Kidney (tissue), 14 donors: ENCODE data around the gene ANKRD53. TPM values are rescaled to one million over a fixed set of nuclear protein-coding genes. Genes with fewer than 3 reads are reported as not detected.

Source experiments
- DNase-seq, 5 donors: peaks; one replicate each; pipeline ENCODE4 v3.0.0-alpha.2; 2013 to 2020
- FAIRE-seq: peaks from 2 replicates; lab custom pipeline; 2012; peaks lifted over from hg19 to GRCh38; lab: Jason Lieb, UNC
- H3K27ac ChIP-seq, 2 donors: one replicate each; pipeline ENCODE4 v1.7.0; 2013; ENCODE audit warnings: low read depth in 2 of 2, low read length in 2 of 2, inconsistent platforms in 1 of 2
- H3K27me3 ChIP-seq: one replicate; pipeline ENCODE4 v1.7.1; 2013; ENCODE audit warnings: low read length, inconsistent platforms; ENCODE audit not compliant: control insufficient read depth, insufficient read depth
- H3K36me3 ChIP-seq, 3 donors: one replicate each; pipeline versions ENCODE4 v1.7.0 to v1.7.1; 2013; ENCODE audit warnings: low read length in 3 of 3, control low read depth in 1 of 3, inconsistent platforms in 1 of 3; ENCODE audit not compliant: insufficient read depth in 3 of 3, control insufficient read depth in 2 of 3
- H3K4me1 ChIP-seq, 3 donors: one replicate each; pipeline versions ENCODE4 v1.7.0 to v1.7.1; 2013; ENCODE audit warnings: low read length in 3 of 3, inconsistent platforms in 1 of 3, low read depth in 1 of 3; ENCODE audit not compliant: control insufficient read depth in 2 of 3, insufficient read depth in 2 of 3
- H3K4me3 ChIP-seq, 3 donors: one replicate each; pipeline versions ENCODE4 v1.7.0 to v1.8.1; 2013; ENCODE audit warnings: low read length in 3 of 3, control low read depth in 1 of 3, inconsistent platforms in 1 of 3
- H3K9ac ChIP-seq, 3 donors: one replicate each; pipeline versions ENCODE4 v1.7.0 to v1.7.1; 2013; ENCODE audit warnings: low read length in 3 of 3, control low read depth in 1 of 3, inconsistent platforms in 1 of 3
- H3K9me3 ChIP-seq, 3 donors: one replicate each; pipeline versions ENCODE4 v1.7.0 to v1.7.1; 2013; ENCODE audit warnings: low read length in 3 of 3, control low read depth in 1 of 3, inconsistent platforms in 1 of 3; ENCODE audit not compliant: control insufficient read depth in 2 of 3, insufficient read depth in 1 of 3
- CTCF ChIP-seq: IDR thresholded peaks from 3 replicates; pipeline ENCODE4 v1.5.1; 2012; ENCODE audit warnings: mild to moderate bottlenecking, moderate library complexity, borderline replicate concordance; ENCODE audit not compliant: insufficient read depth; ENCODE audit errors: extremely low read depth
- intact Hi-C: fragments of 100-400 bp; cut with DNase I; formaldehyde crosslinking; loops from one replicate; pipeline ENCODE4 v1.11.1; 2022
- polyA plus RNA-seq: library from polyadenylated mRNA; stranded (reverse); fragments of 350-450 nt; fragmentation: Illumina TruSeq; extraction: RNeasy Lipid Tissue Mini Kit (QIAGEN cat#74804); gene quantifications from one replicate; pipeline ENCODE4 v1.2.3, GENCODE V29; 2014; ENCODE audit warnings: low read depth, low replicate concordance; ENCODE audit not compliant: insufficient read depth
- total RNA-seq: library from RNA; stranded (reverse); fragmentation: NEBNext Ultra II Directional; extraction: Animal tissue kit (Norgen Biotek cat#: 25700); gene quantifications from one replicate; pipeline ENCODE4 v1.2.1, GENCODE V29; 2021
- donor health status: control.
- donor health status: control.
- donor health status: control.
- donor health status: control.
- donor health status: control.
- donor health status: DM: yes; HTN: yes; CAD: no.
- donor health status: Normal renal cell carcinoma (clear cell type).

The ANKRD53 gene
- total and polyA plus RNA-seq, 2 donors from 2014 or later: 1.3 to 2.1 TPM

GRCh38 chr2:70932631-70933230 lies 45.7 kb upstream of the ANKRD53 start:
- Histone ChIP-seq H3K4me3 (no peak overlapping the region), H3K9me3 (no peaks in the 10 kb centered on the region), H3K36me3 (no peaks in the 10 kb centered on the region), H3K4me1 (peaks cover 0 to 4% (median 0%) of the 10 kb centered on the region in 3 donors), H3K27ac (no peak overlapping the region), H3K27me3 (peaks cover 2% of the 10 kb centered on the region), H3K9ac (no peak overlapping the region)
- intact Hi-C loops: no loop called here
- FAIRE-seq: no peak
- no peak for DNase-seq
- no peak for TF ChIP-seq CTCF

- no peak for TF ChIP-seq CTCF
- Histone ChIP-seq H3K27ac (peak overlapping the region; percentile 63 to 76), H3K27me3 (peaks cover 2% of the 10 kb centered on the region), H3K36me3 (no peaks in the 10 kb centered on the region), H3K9me3 (no peaks in the 10 kb centered on the region), H3K4me1 (peaks cover 0 to 4% (median 0%) of the 10 kb centered on the region in 3 donors), H3K9ac (no peak overlapping the region), H3K4me3 (no peak overlapping the region)
- DNase-seq: no peak
- no peak for FAIRE-seq
- intact Hi-C loops: no loop called here
Measured at GRCh38 chr2:70934981-70935380, 43.4 kb upstream of the ANKRD53 start.

GRCh38 chr2:70935468-70936164 lies 42.8 kb upstream of the ANKRD53 start, which contains the start of gene ATP6V1B1:
ATP6V1B1 (plus strand) TSS chr2:70935900; CDS start chr2:70935955, 55 bp downstream.
- Histone ChIP-seq H3K4me1 (peaks cover 0 to 4% (median 0%) of the 10 kb centered on the region in 3 donors), H3K4me3 (peak within 1 kb of the TSS; percentile 56 to 68 (median 57)), H3K9me3 (no peaks in the 10 kb centered on the region), H3K27ac (peak within 1 kb of the TSS; percentile 63 to 85), H3K27me3 (peaks cover 2% of the 10 kb centered on the region), H3K9ac (peak within 1 kb of the TSS in 2 of 3 donors; percentile 5 to 37), H3K36me3 (no peaks in the 10 kb centered on the region)
- intact Hi-C loops: no loop called here
- DNase-seq (peak in 4 of 5 donors; percentile 61 to 82 (median 72)), FAIRE-seq (no peak)
- TF ChIP-seq CTCF: no peak
